Measurements from ENCODE around the gene INHBC. TPM values are rescaled to one million over a fixed set of nuclear protein-coding genes. Genes with fewer than 3 reads are reported as not detected.

The INHBC gene
- total RNA-seq, 1 experiment from 2014 or later: 0.20 TPM

DNA sequence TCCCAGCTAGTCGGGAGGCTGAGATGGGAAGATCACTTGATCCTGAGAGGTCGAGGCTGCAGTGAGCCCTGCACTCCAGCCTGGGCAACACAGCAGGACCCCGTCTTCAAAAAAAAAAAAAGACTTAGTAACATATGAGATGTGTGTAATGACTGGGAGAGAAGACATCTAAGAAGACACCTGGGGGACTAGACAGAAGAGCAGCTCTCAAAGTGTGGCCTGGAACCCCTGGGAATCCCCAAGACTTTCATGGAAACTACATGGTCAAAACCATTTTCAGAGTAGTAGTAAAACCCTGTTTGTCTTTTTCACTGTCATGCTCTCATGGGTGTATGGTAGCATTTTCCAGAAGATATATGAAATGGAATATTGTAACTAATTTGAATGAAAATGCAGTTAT is 49.0 kb upstream of the INHBC start:
- no peak for ATAC-seq

More for the DNA sequence above, 49.0 kb upstream of the INHBC start:
- no peak overlapping the region for H3K4me3 ChIP-seq (replicated peaks in 1 of 2; ENCODE audit: low read depth in 1 of 2, low read length in 2 of 2)
- H3K4me2 ChIP-seq (ENCODE audit: low read length): no peak overlapping the region
- no peaks in the 10 kb centered on the region for H3K79me2 ChIP-seq (ENCODE audit: insufficient read depth, low read length)
- ChIA-PET RAD21 (ENCODE audit: low non-redundant PET in 1 of 2, low total read pairs in 2 of 2, uncharacterized antibody in 2 of 2, unreplicated experiment in 2 of 2) (no interaction called here), CTCF (no interaction called here), POLR2A (interaction anchor here (0.7 kb wide), 1 partner anchor 86 kb away, joined by 3 read pairs; no protein-coding TSS in a partner anchor)
- intact Hi-C loops (cut with micrococcal nuclease): no loop called here
- H4K20me1 ChIP-seq (ENCODE audit: insufficient read depth): no peaks in the 10 kb centered on the region
- no peak overlapping the region for H2AFZ ChIP-seq (ENCODE audit: low read depth, low read length, poor library complexity, severe bottlenecking)
- H3K9me2 ChIP-seq (ENCODE audit: insufficient read depth): no peaks in the 10 kb centered on the region
- TF ChIP-seq ZNF274 (IDR thresholded peaks at IDR 0.05; ENCODE audit: low read depth, low read length) (no peak), EZH2 (IDR thresholded peaks at IDR 0.05) (no peak), EGR1 (IDR thresholded peaks at IDR 0.05; ENCODE audit: low read depth) (no peak), POLR2AphosphoS5 (IDR thresholded peaks at IDR 0.05; ENCODE audit: low read depth, low read length) (no peak), SP1 (IDR thresholded peaks at IDR 0.05; ENCODE audit: low read depth) (no peak), POLR2A (IDR thresholded peaks at IDR 0.05; ENCODE audit: borderline replicate concordance, extremely low read depth, insufficient read depth, insufficient read length) (no peak), CBX3 (IDR thresholded peaks at IDR 0.05; ENCODE audit: low read depth) (no peak), FOSL1 (IDR thresholded peaks at IDR 0.05; ENCODE audit: low read depth) (no peak), SIN3A (IDR thresholded peaks at IDR 0.05; ENCODE audit: low read depth) (no peak), ELF1 (IDR thresholded peaks at IDR 0.05; ENCODE audit: borderline replicate concordance, low read depth) (no peak), EZH2phosphoT487 (IDR thresholded peaks at IDR 0.05; ENCODE audit: borderline replicate concordance) (no peak), ZFX (IDR thresholded peaks at IDR 0.05) (no peak), YY1 (IDR thresholded peaks at IDR 0.05; ENCODE audit: extremely low read depth, insufficient replicate concordance, low read depth, low read length) (no peak), CEBPB (IDR thresholded peaks at IDR 0.05; ENCODE audit: low read depth) (no peak)
- TF ChIP-seq, protein P1, sequence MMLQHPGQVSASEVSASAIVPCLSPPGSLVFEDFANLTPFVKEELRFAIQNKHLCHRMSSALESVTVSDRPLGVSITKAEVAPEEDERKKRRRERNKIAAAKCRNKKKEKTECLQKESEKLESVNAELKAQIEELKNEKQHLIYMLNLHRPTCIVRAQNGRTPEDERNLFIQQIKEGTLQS (IDR thresholded peaks at IDR 0.05): no peak
- TF ChIP-seq, protein P2, sequence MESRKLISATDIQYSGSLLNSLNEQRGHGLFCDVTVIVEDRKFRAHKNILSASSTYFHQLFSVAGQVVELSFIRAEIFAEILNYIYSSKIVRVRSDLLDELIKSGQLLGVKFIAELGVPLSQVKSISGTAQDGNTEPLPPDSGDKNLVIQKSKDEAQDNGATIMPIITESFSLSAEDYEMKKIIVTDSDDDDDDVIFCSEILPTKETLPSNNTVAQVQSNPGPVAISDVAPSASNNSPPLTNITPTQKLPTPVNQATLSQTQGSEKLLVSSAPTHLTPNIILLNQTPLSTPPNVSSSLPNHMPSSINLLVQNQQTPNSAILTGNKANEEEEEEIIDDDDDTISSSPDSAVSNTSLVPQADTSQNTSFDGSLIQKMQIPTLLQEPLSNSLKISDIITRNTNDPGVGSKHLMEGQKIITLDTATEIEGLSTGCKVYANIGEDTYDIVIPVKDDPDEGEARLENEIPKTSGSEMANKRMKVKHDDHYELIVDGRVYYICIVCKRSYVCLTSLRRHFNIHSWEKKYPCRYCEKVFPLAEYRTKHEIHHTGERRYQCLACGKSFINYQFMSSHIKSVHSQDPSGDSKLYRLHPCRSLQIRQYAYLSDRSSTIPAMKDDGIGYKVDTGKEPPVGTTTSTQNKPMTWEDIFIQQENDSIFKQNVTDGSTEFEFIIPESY (IDR thresholded peaks at IDR 0.05; ENCODE audit: extremely low read depth, insufficient replicate concordance, low read length): no peak
- TF ChIP-seq, protein P3, sequence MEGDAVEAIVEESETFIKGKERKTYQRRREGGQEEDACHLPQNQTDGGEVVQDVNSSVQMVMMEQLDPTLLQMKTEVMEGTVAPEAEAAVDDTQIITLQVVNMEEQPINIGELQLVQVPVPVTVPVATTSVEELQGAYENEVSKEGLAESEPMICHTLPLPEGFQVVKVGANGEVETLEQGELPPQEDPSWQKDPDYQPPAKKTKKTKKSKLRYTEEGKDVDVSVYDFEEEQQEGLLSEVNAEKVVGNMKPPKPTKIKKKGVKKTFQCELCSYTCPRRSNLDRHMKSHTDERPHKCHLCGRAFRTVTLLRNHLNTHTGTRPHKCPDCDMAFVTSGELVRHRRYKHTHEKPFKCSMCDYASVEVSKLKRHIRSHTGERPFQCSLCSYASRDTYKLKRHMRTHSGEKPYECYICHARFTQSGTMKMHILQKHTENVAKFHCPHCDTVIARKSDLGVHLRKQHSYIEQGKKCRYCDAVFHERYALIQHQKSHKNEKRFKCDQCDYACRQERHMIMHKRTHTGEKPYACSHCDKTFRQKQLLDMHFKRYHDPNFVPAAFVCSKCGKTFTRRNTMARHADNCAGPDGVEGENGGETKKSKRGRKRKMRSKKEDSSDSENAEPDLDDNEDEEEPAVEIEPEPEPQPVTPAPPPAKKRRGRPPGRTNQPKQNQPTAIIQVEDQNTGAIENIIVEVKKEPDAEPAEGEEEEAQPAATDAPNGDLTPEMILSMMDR (IDR thresholded peaks at IDR 0.05 in 2 of 3, conservative IDR thresholded peaks at IDR 0.05 in 1 of 3; ENCODE audit: borderline replicate concordance in 1 of 3, insufficient read depth in 1 of 3, low read depth in 2 of 3, low read length in 2 of 3): no peak
- TF ChIP-seq, protein P4, sequence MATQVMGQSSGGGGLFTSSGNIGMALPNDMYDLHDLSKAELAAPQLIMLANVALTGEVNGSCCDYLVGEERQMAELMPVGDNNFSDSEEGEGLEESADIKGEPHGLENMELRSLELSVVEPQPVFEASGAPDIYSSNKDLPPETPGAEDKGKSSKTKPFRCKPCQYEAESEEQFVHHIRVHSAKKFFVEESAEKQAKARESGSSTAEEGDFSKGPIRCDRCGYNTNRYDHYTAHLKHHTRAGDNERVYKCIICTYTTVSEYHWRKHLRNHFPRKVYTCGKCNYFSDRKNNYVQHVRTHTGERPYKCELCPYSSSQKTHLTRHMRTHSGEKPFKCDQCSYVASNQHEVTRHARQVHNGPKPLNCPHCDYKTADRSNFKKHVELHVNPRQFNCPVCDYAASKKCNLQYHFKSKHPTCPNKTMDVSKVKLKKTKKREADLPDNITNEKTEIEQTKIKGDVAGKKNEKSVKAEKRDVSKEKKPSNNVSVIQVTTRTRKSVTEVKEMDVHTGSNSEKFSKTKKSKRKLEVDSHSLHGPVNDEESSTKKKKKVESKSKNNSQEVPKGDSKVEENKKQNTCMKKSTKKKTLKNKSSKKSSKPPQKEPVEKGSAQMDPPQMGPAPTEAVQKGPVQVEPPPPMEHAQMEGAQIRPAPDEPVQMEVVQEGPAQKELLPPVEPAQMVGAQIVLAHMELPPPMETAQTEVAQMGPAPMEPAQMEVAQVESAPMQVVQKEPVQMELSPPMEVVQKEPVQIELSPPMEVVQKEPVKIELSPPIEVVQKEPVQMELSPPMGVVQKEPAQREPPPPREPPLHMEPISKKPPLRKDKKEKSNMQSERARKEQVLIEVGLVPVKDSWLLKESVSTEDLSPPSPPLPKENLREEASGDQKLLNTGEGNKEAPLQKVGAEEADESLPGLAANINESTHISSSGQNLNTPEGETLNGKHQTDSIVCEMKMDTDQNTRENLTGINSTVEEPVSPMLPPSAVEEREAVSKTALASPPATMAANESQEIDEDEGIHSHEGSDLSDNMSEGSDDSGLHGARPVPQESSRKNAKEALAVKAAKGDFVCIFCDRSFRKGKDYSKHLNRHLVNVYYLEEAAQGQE (IDR thresholded peaks at IDR 0.05; ENCODE audit: low read depth): no peak
- BruUV-seq (replicated peaks): no TSS peak
- H3K9ac ChIP-seq (ENCODE audit: low read length): no peak overlapping the region
- no peak for DNase-seq (ENCODE audit: low read depth, low spot score)
- H3K9me3 ChIP-seq (ENCODE audit: control insufficient read depth in 1 of 2, insufficient read depth in 1 of 2, low read depth in 1 of 2, low read length in 2 of 2): no peaks in the 10 kb centered on the region
- H3K4me1 ChIP-seq (ENCODE audit: control insufficient read depth in 1 of 2, insufficient read depth in 2 of 2, low read length in 2 of 2): peaks cover 0 to 20% of the 10 kb centered on the region in 2 experiments; a peak in 2 of 4 replicates
- no peaks in the 10 kb centered on the region for H3K27me3 ChIP-seq (ENCODE audit: insufficient read depth, low read length)
- no peak overlapping the region for H3K27ac ChIP-seq (ENCODE audit: low read depth, low read length)
- H3K36me3 ChIP-seq (ENCODE audit: control insufficient read depth in 1 of 2, insufficient read depth in 2 of 2, low read length in 2 of 2): no peaks in the 10 kb centered on the region
